ENCODE measurements around the gene SIGLEC15.

SIGLEC15 gene

DNA sequence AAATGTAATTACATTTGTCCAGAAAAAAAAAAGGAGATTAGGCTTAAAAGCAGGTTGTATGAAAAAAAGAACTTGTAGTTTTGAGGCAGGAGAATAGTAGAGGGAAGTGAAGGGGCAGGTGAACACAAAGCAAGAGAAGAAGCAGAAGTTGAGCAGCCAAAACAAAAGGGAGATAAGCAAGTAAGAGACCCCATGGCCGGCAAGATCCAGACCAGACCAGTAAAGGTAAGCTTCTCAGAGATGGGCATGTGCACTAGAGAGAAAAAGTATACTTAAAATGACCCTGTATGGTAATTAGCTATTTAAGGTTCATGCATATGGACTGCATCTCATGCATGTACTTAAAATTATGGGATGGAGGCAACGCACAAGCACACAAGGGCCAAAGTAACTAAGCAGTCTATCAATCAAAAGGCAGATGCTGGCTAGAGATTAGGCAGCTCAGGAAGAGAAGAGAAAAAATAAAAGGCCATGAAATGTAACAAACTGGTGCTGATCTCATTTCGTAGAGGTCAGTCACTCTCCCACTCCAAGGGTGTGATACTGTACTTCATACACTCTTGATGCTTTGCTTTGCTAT, 9.7 kb downstream of the SIGLEC15 start:
- no peak overlapping the region for H3K4me3 ChIP-seq (ENCODE audit: insufficient read depth, low read length, poor library complexity, severe bottlenecking)
- no peaks in the 10 kb centered on the region for H3K9me2 ChIP-seq (replicated peaks; ENCODE audit: insufficient read depth, low read length)
- H3K9ac ChIP-seq (ENCODE audit: low read length), result no peak overlapping the region
- no peak overlapping the region for H2AFZ ChIP-seq (ENCODE audit: low read depth, low read length, severe bottlenecking)
- no peak overlapping the region for H3K27ac ChIP-seq (ENCODE audit: low read depth, low read length)
- no peaks in the 10 kb centered on the region for H3K79me2 ChIP-seq (ENCODE audit: insufficient read depth, low read length)
- H3F3A ChIP-seq (ENCODE audit: insufficient read depth), result no peaks in the 10 kb centered on the region
- no peaks in the 10 kb centered on the region for H3K36me3 ChIP-seq (ENCODE audit: low read length)
- H3K4me2 ChIP-seq (ENCODE audit: low read depth, low read length, poor library complexity, severe bottlenecking), result no peak overlapping the region
- TF ChIP-seq EZH2phosphoT487 (conservative IDR thresholded peaks at IDR 0.05; ENCODE audit: low read length), result no peak
- TF ChIP-seq, protein P1, sequence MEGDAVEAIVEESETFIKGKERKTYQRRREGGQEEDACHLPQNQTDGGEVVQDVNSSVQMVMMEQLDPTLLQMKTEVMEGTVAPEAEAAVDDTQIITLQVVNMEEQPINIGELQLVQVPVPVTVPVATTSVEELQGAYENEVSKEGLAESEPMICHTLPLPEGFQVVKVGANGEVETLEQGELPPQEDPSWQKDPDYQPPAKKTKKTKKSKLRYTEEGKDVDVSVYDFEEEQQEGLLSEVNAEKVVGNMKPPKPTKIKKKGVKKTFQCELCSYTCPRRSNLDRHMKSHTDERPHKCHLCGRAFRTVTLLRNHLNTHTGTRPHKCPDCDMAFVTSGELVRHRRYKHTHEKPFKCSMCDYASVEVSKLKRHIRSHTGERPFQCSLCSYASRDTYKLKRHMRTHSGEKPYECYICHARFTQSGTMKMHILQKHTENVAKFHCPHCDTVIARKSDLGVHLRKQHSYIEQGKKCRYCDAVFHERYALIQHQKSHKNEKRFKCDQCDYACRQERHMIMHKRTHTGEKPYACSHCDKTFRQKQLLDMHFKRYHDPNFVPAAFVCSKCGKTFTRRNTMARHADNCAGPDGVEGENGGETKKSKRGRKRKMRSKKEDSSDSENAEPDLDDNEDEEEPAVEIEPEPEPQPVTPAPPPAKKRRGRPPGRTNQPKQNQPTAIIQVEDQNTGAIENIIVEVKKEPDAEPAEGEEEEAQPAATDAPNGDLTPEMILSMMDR (IDR thresholded peaks at IDR 0.05; ENCODE audit: insufficient read depth, low read length, poor library complexity, severe bottlenecking), result no peak
- no peaks in the 10 kb centered on the region for H4K20me1 ChIP-seq (ENCODE audit: low read depth, low read length)
- no peaks in the 10 kb centered on the region for H3K9me3 ChIP-seq (ENCODE audit: insufficient read depth, low read length)
- no peaks in the 10 kb centered on the region for H3K27me3 ChIP-seq (ENCODE audit: low read length)

DNA sequence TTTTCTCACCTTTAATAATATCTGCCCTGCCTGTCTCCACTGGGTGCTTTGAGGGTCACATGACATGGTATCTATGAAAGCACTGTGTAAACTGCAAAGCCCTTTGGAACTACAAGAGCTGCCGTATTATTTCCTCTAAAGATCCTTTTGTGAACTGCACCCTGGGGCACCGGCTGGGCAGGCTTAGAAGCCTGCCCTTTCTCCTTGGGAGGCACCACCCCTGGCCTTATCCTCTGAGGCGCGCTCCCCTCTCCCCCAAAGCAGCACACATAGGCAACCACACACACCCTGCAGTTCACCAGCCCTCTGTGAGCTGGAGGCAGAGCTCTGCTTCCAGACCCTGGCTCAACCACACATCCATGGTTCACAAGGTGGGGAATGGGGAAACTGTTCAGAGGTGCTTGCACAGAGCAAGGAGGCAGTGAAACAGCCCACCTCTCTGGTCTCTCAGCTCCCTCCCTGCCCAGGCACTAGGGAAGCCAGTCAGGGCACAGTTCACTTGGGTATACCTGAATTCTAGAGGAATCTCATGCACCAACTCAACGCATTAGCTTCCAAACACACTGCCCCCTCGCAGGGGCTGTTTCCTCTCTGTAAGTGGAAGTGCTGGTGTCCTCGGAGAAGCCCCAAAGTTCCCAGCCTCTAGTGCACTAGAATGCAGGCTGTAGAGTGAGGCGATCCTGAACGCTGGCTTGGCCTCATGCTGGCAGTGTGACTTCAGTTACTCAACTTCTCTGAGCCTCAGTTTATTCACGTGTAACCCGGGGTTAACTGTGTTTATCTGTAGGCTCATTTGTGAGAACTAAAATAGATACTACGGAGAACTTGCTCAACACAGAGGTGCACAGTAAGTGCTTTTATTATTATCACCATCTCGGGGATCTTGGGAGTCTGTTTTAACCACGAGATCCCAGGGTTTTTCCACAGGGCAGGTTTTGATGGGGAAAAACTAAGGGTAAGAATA, 11.0 kb downstream of the SIGLEC15 start:
- no peaks in the 10 kb centered on the region for H3K27me3 ChIP-seq (ENCODE audit: low read length)
- H3F3A ChIP-seq (ENCODE audit: insufficient read depth), result no peaks in the 10 kb centered on the region
- H3K4me3 ChIP-seq (ENCODE audit: insufficient read depth, low read length, poor library complexity, severe bottlenecking), result no peak overlapping the region
- H2AFZ ChIP-seq (ENCODE audit: low read depth, low read length, severe bottlenecking), result no peak overlapping the region
- no peaks in the 10 kb centered on the region for H3K36me3 ChIP-seq (ENCODE audit: low read length)
- H3K9ac ChIP-seq (ENCODE audit: low read length), result no peak overlapping the region
- no peaks in the 10 kb centered on the region for H4K20me1 ChIP-seq (ENCODE audit: low read depth, low read length)
- H3K9me3 ChIP-seq (ENCODE audit: insufficient read depth, low read length), result no peaks in the 10 kb centered on the region
- H3K27ac ChIP-seq (ENCODE audit: low read depth, low read length), result no peak overlapping the region
- no peaks in the 10 kb centered on the region for H3K79me2 ChIP-seq (ENCODE audit: insufficient read depth, low read length)
- H3K9me2 ChIP-seq (replicated peaks; ENCODE audit: insufficient read depth, low read length), result no peaks in the 10 kb centered on the region
- H3K4me2 ChIP-seq (ENCODE audit: low read depth, low read length, poor library complexity, severe bottlenecking), result no peak overlapping the region
- TF ChIP-seq, protein P1 (IDR thresholded peaks at IDR 0.05; ENCODE audit: insufficient read depth, low read length, poor library complexity, severe bottlenecking), result no peak
- TF ChIP-seq EZH2phosphoT487 (conservative IDR thresholded peaks at IDR 0.05; ENCODE audit: low read length), result no peak

DNA sequence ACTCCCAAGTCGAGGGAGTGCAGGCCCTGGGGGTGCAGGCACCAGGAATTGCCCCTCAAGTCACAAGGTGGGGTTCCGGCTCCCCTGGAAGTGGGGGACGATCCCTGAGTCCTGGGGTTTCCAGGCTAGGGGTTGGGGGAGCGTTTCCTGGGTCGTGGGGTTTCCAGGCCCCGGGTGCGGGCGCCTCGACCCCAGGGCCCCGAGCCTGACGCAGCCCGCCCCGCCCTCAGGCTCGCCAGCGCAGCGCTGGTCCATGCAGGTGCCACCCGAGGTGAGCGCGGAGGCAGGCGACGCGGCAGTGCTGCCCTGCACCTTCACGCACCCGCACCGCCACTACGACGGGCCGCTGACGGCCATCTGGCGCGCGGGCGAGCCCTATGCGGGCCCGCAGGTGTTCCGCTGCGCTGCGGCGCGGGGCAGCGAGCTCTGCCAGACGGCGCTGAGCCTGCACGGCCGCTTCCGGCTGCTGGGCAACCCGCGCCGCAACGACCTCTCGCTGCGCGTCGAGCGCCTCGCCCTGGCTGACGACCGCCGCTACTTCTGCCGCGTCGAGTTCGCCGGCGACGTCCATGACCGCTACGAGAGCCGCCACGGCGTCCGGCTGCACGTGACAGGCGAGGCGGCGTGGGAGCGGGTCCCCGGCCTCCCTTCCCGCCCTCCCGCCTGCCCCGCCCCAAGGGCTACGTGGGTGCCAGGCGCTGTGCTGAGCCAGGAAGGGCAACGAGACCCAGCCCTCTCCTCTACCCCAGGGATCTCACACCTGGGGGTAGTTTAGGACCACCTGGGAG, 12.0 kb downstream of the SIGLEC15 start:
- H2AFZ ChIP-seq (ENCODE audit: low read depth, low read length, severe bottlenecking), result no peak overlapping the region
- H3K27me3 ChIP-seq (ENCODE audit: low read length), result no peaks in the 10 kb centered on the region
- H3K4me3 ChIP-seq (ENCODE audit: insufficient read depth, low read length, poor library complexity, severe bottlenecking), result no peak overlapping the region
- H3F3A ChIP-seq (ENCODE audit: insufficient read depth), result no peaks in the 10 kb centered on the region
- H3K9me2 ChIP-seq (replicated peaks; ENCODE audit: insufficient read depth, low read length), result no peaks in the 10 kb centered on the region
- H3K9me3 ChIP-seq (ENCODE audit: insufficient read depth, low read length), result no peaks in the 10 kb centered on the region
- no peaks in the 10 kb centered on the region for H3K36me3 ChIP-seq (ENCODE audit: low read length)
- H3K79me2 ChIP-seq (ENCODE audit: insufficient read depth, low read length), result no peaks in the 10 kb centered on the region
- H3K4me2 ChIP-seq (ENCODE audit: low read depth, low read length, poor library complexity, severe bottlenecking), result no peak overlapping the region
- TF ChIP-seq EZH2phosphoT487 (conservative IDR thresholded peaks at IDR 0.05; ENCODE audit: low read length), result no peak
- TF ChIP-seq, protein P1 (IDR thresholded peaks at IDR 0.05; ENCODE audit: insufficient read depth, low read length, poor library complexity, severe bottlenecking), result no peak
- H4K20me1 ChIP-seq (ENCODE audit: low read depth, low read length), result no peaks in the 10 kb centered on the region
- no peak overlapping the region for H3K9ac ChIP-seq (ENCODE audit: low read length)
- no peak overlapping the region for H3K27ac ChIP-seq (ENCODE audit: low read depth, low read length)

All from SU-DHL-6 (cell line).